Activated CD4-positive, alpha-beta T cell treated with anti-CD3 and anti-CD28 coated beads for 1 hour (primary cell): ENCODE data around the gene KIFC3.
A peak's percentile ranks its signal among the peaks of the same experiment; 100 is the strongest.
"Not testable (repeated sequence)": the region's sequence is repeated elsewhere in the genome, so short reads cannot be mapped to it uniquely, and the experiment has no call there.

Experiments used
- DNase-seq: peaks from one replicate; pipeline ENCODE4 v3.0.0-alpha.2; 2020

Gene KIFC3

GRCh38 chr16:57750796-57751538 is 51.3 kb downstream of the KIFC3 start:
- no peak for DNase-seq

- no peak for DNase-seq
Measured at GRCh38 chr16:57749856-57750452, 52.3 kb downstream of the KIFC3 start.

- no peak for DNase-seq
Measured at GRCh38 chr16:57749101-57749692, 53.1 kb downstream of the KIFC3 start.

GRCh38 chr16:57748596-57748995 is 53.7 kb downstream of the KIFC3 start:
- no peak for DNase-seq

- no peak for DNase-seq
Measured at GRCh38 chr16:57747996-57748395, 54.3 kb downstream of the KIFC3 start.

- no peak for DNase-seq
Measured at GRCh38 chr16:57747496-57747895, 54.8 kb downstream of the KIFC3 start.

- no peak for DNase-seq
Measured at GRCh38 chr16:57747091-57747490, 55.2 kb downstream of the KIFC3 start.

- not testable (repeated sequence) for DNase-seq
Measured at GRCh38 chr16:57746316-57746715, 56.0 kb downstream of the KIFC3 start.

GRCh38 chr16:57745768-57746167 is 56.5 kb downstream of the KIFC3 start:
- DNase-seq = no peak

- no peak for DNase-seq
Measured at GRCh38 chr16:57744642-57744903, 57.7 kb downstream of the KIFC3 start.

GRCh38 chr16:57743886-57744641 is 58.2 kb downstream of the KIFC3 start:
- DNase-seq = no peak

- no peak for DNase-seq
Measured at GRCh38 chr16:57743458-57743857, 58.8 kb downstream of the KIFC3 start.

GRCh38 chr16:57742543-57742942 is 59.7 kb downstream of the KIFC3 start:
- no peak for DNase-seq

- no peak for DNase-seq
Measured at GRCh38 chr16:57741660-57742191, 60.6 kb downstream of the KIFC3 start.

GRCh38 chr16:57740423-57741071 is 61.7 kb downstream of the KIFC3 start:
- no peak for DNase-seq

GRCh38 chr16:57739756-57740422 is 62.4 kb downstream of the KIFC3 start:
- DNase-seq = no peak

- DNase-seq = no peak
Measured at GRCh38 chr16:57738844-57739243, 63.4 kb downstream of the KIFC3 start.

- no peak for DNase-seq
Measured at GRCh38 chr16:57736419-57737351, 65.6 kb downstream of the KIFC3 start.

- DNase-seq = no peak
Measured at GRCh38 chr16:57735755-57736418, 66.4 kb downstream of the KIFC3 start, which contains the start of gene KATNB1. KATNB1 (plus strand) TSS chr16:57735770; CDS start chr16:57737244, 1,474 bp downstream.

GRCh38 chr16:57734925-57735754 is 67.2 kb downstream of the KIFC3 start:
- peak; percentile 94 for DNase-seq
